Endothelial cell of umbilical vein (primary cell): ENCODE results near the gene HARS2. TPM values are rescaled to one million over a fixed set of nuclear protein-coding genes. Genes with fewer than 3 reads are reported as not detected.

Experiments
- BruUV-seq: library from RNA; stranded (reverse); fragments of 400-500 nt; replicated peaks from 2 replicates; lab custom pipeline; 2021; lab: Mats Ljungman, UMichigan
- CTCF ChIA-PET: fragments of 300-600, 350-600 bp; sonication (Branson Sonifier 250); formaldehyde crosslinking; loops from one replicate; lab custom pipeline; 2021; ENCODE audit warnings: antibody characterized with exemption, inconsistent platforms; lab: Charles Lee
- POLR2A ChIA-PET: fragments of 300-600, 350-600 bp; sonication (Branson Sonifier 250); formaldehyde crosslinking; loops from one replicate; lab custom pipeline; 2021; ENCODE audit warnings: antibody characterized with exemption, inconsistent platforms; lab: Charles Lee
- DNase-seq: peaks from one replicate; pipeline ENCODE4 v3.0.0-alpha.2; 2011; ENCODE audit warnings: low read depth, low spot score
- FAIRE-seq: peaks from 2 replicates; lab custom pipeline; 2011; peaks lifted over from hg19 to GRCh38; lab: Jason Lieb, UNC
- H2AFZ ChIP-seq: 2 replicates; pipeline ENCODE4 v1.6.0; 2012; ENCODE audit warnings: low read depth, low read length, control low read depth, inconsistent platforms
- H3K27ac ChIP-seq: 2 replicates; pipeline ENCODE4 v1.5.1; 2011; ENCODE audit warnings: low read depth, mild to moderate bottlenecking, control low read depth, low read length, moderate library complexity; ENCODE audit not compliant: insufficient read depth
- H3K27me3 ChIP-seq, 2 experiments: 2 replicates each; pipeline versions ENCODE4 v1.6.0 to v1.6.1; 2011; ENCODE audit warnings: low read length in 2 of 2, mixed read lengths in 1 of 2; ENCODE audit not compliant: control insufficient read depth in 2 of 2, insufficient read depth in 2 of 2
- H3K36me3 ChIP-seq, 2 experiments: 2 replicates in 1 of 2; 3 replicates in 1 of 2; pipeline ENCODE4 v1.5.1; 2011; ENCODE audit warnings: low read length in 2 of 2, mild to moderate bottlenecking in 1 of 2, moderate library complexity in 1 of 2; ENCODE audit not compliant: control insufficient read depth in 2 of 2, insufficient read depth in 2 of 2; ENCODE audit errors: extremely low read depth in 1 of 2
- H3K4me1 ChIP-seq: 3 replicates; pipeline ENCODE4 v1.5.1; 2011; ENCODE audit warnings: mild to moderate bottlenecking, low read length; ENCODE audit not compliant: control insufficient read depth, insufficient read depth; ENCODE audit errors: extremely low read depth
- H3K4me2 ChIP-seq: 2 replicates; pipeline ENCODE4 v1.6.1; 2011; ENCODE audit warnings: low read length, control low read depth, mixed read lengths; ENCODE audit not compliant: insufficient read depth
- H3K4me3 ChIP-seq, 3 experiments: fragments of 200-600 bp in 1 of 3; sonication (generic), shearing (Covaris generic) in 1 of 3; replicated peaks in 1 of 3; 2 replicates each; pipeline ENCODE4 v1.5.1; 2011 to 2016; ENCODE audit warnings: control low read depth in 3 of 3, low read length in 3 of 3, mild to moderate bottlenecking in 2 of 3, inconsistent platforms in 1 of 3, low read depth in 1 of 3, moderate library complexity in 1 of 3; ENCODE audit not compliant: insufficient read depth in 1 of 3
- H3K79me2 ChIP-seq: 2 replicates; pipeline ENCODE4 v1.6.0; 2012; ENCODE audit warnings: low read length, inconsistent platforms; ENCODE audit not compliant: control insufficient read depth, insufficient read depth
- H3K9ac ChIP-seq: replicated peaks from 2 replicates; pipeline ENCODE3; 2011; ENCODE audit warnings: low read length, control low read depth; ENCODE audit not compliant: insufficient read depth; ENCODE audit errors: extremely low read depth
- H3K9me1 ChIP-seq: replicated peaks from 3 replicates; pipeline ENCODE4 v1.6.0; 2011; ENCODE audit warnings: mild to moderate bottlenecking, low read length; ENCODE audit not compliant: control insufficient read depth, insufficient read depth; ENCODE audit errors: extremely low read depth
- H3K9me3 ChIP-seq: replicated peaks from 2 replicates; pipeline ENCODE4 v1.5.1; 2012; ENCODE audit warnings: low read length, inconsistent platforms; ENCODE audit not compliant: control insufficient read depth, insufficient read depth
- H4K20me1 ChIP-seq: replicated peaks from 2 replicates; pipeline ENCODE3; 2011; ENCODE audit warnings: mild to moderate bottlenecking, low read length; ENCODE audit not compliant: control insufficient read depth, insufficient read depth; ENCODE audit errors: extremely low read depth
- EZH2 ChIP-seq: IDR thresholded peaks from 2 replicates; pipeline ENCODE4 v1.6.1; 2012; ENCODE audit warnings: borderline replicate concordance, low read depth, mild to moderate bottlenecking, moderate library complexity, low read length, inconsistent platforms; ENCODE audit not compliant: severe bottlenecking
- FOS ChIP-seq: IDR thresholded peaks from 2 replicates; pipeline ENCODE4 v1.6.1; 2011; ENCODE audit warnings: mild to moderate bottlenecking, low read length, moderate library complexity, borderline replicate concordance; ENCODE audit not compliant: insufficient read depth
- GATA2 ChIP-seq: IDR thresholded peaks from 2 replicates; pipeline ENCODE4 v1.7.0; 2011; ENCODE audit warnings: low read depth, mild to moderate bottlenecking, moderate library complexity, mixed read lengths, low read length; ENCODE audit not compliant: insufficient read length, insufficient read depth
- JUN ChIP-seq: IDR thresholded peaks from 2 replicates; pipeline ENCODE4 v1.6.1; 2011; ENCODE audit warnings: borderline replicate concordance, low read depth; ENCODE audit not compliant: insufficient read length, insufficient read depth
- MYC ChIP-seq: IDR thresholded peaks from one replicate; pipeline ENCODE4 v1.6.1; 2011; ENCODE audit warnings: mild to moderate bottlenecking, low read depth, low read length
- POLR2A ChIP-seq: IDR thresholded peaks from 2 replicates; pipeline ENCODE4 v1.6.1; 2012; ENCODE audit warnings: low read depth, mild to moderate bottlenecking, control low read depth, low read length
- POLR2AphosphoS5 ChIP-seq: IDR thresholded peaks from 2 replicates; pipeline ENCODE4 v1.6.1; 2012; ENCODE audit warnings: low read depth, mild to moderate bottlenecking, control low read depth, low read length, moderate library complexity; ENCODE audit not compliant: insufficient read depth
- dilution Hi-C: fragments of 300-500 bp; cut with MboI; formaldehyde crosslinking; loops from one replicate; pipeline ENCODE4 v1.15.0; 2019; ENCODE audit warnings: low sequenced_read_pairs; ENCODE audit not compliant: extremely low pct_ligation_motif_present
- intact Hi-C: fragments of 100-400 bp; cut with micrococcal nuclease; formaldehyde crosslinking; loops from one replicate; pipeline ENCODE4 v1.10.0; 2022
- polyA plus RNA-seq, 4 experiments: library from polyadenylated mRNA; depleted of rRNA in 3 of 4; stranded (reverse) in 3 of 4; unstranded in 1 of 4; fragments of >200 nt; gene quantifications; 2 replicates each; pipeline versions ENCODE4 v1.2.1 to v1.2.3, GENCODE V29; 2011 to 2012; ENCODE audit warnings: missing spikeins in 1 of 4
- total RNA-seq: library from RNA; stranded (reverse); gene quantifications from 2 replicates; pipeline ENCODE4 v1.2.3, GENCODE V29; 2021
- TF ChIP-seq, protein P1 (sequence below), 2 donors: IDR thresholded peaks; 1 replicate in 1 of 2; 2 replicates in 1 of 2; pipeline ENCODE4 v1.5.1; 2011; ENCODE audit warnings: low read length in 2 of 2, mild to moderate bottlenecking in 2 of 2, moderate library complexity in 2 of 2, control low read depth in 1 of 2, inconsistent platforms in 1 of 2, low read depth in 1 of 2; ENCODE audit not compliant: insufficient read depth in 1 of 2; ENCODE audit errors: extremely low read depth in 1 of 2
- TF ChIP-seq, protein P2 (sequence below): IDR thresholded peaks from 2 replicates; pipeline ENCODE4 v1.6.1; 2011; ENCODE audit not compliant: insufficient read depth, insufficient read length

HARS2 gene
- total and polyA plus RNA-seq, 2 donors (not counting 3 experiments of a cell fraction or from before 2014, with no cell fraction given): 23.6 to 31.7 TPM

DNA sequence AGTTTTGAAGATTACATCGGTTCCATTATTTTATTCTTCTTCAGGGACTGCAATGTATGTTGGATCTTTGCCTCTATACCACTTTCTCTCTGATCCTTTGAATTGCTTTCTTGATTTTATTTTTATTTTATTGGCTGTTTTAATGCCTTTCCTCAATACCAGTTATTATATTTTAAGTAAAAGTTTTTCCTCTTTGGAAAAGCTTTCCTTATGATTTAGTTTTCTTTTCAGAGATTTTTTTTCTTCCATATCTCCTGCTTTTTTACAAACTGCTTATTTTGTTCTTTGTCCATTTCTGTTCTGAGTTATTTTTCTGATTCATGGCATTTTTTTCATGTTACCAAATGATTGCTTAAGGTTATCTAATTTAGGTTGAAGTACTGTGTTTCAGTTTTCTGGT, 20.5 kb downstream of the HARS2 start:
- dilution Hi-C loops: no loop called here
- Histone ChIP-seq H3K4me3 (no peak overlapping the region), H3K4me1 (peaks cover 10% of the 10 kb centered on the region), H3K4me2 (peak overlapping the region; percentile 98), H3K9me1 (no peaks in the 10 kb centered on the region), H3K79me2 (no peaks in the 10 kb centered on the region), H3K36me3 (no peaks in the 10 kb centered on the region), H2AFZ (no peak overlapping the region), H3K9ac (no peak overlapping the region), H3K9me3 (no peaks in the 10 kb centered on the region), H3K27me3 (no peaks in the 10 kb centered on the region), H3K27ac (no peak overlapping the region), H4K20me1 (no peaks in the 10 kb centered on the region)
- intact Hi-C loops: loop anchor here (1.0 to 5.0 kb wide), 5 partner anchors 11 to 851 kb away; partner anchors contain the start of genes HARS1, HARS2, IK and NDUFA2
- FAIRE-seq: no peak
- ChIA-PET CTCF (interaction anchor here (0.9 to 3.1 kb wide), 6 partner anchors 9 to 339 kb away, joined by 5 to 13 read pairs (median 10); partner anchors contain the start of gene ZMAT2), POLR2A (no interaction called here)
- no peak for TF ChIP-seq JUN
- TF ChIP-seq, protein P1, sequence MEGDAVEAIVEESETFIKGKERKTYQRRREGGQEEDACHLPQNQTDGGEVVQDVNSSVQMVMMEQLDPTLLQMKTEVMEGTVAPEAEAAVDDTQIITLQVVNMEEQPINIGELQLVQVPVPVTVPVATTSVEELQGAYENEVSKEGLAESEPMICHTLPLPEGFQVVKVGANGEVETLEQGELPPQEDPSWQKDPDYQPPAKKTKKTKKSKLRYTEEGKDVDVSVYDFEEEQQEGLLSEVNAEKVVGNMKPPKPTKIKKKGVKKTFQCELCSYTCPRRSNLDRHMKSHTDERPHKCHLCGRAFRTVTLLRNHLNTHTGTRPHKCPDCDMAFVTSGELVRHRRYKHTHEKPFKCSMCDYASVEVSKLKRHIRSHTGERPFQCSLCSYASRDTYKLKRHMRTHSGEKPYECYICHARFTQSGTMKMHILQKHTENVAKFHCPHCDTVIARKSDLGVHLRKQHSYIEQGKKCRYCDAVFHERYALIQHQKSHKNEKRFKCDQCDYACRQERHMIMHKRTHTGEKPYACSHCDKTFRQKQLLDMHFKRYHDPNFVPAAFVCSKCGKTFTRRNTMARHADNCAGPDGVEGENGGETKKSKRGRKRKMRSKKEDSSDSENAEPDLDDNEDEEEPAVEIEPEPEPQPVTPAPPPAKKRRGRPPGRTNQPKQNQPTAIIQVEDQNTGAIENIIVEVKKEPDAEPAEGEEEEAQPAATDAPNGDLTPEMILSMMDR (IDR thresholded peaks at IDR 0.05; ENCODE audit: extremely low read depth in 1 of 2, insufficient read depth in 1 of 2, low read depth in 1 of 2, low read length in 2 of 2): no peak
- TF ChIP-seq EZH2: no peak
- TF ChIP-seq FOS: no peak
- no peak for TF ChIP-seq GATA2
- TF ChIP-seq, protein P2, sequence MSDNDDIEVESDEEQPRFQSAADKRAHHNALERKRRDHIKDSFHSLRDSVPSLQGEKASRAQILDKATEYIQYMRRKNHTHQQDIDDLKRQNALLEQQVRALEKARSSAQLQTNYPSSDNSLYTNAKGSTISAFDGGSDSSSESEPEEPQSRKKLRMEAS: no peak
- TF ChIP-seq POLR2AphosphoS5: no peak
- no peak for TF ChIP-seq POLR2A
- no peak for TF ChIP-seq MYC
- no TSS peak for BruUV-seq
- no peak for DNase-seq
